Osteoblast (primary cell): ENCODE measurements around the gene CNPY1. TPM values are rescaled to one million over a fixed set of nuclear protein-coding genes. Genes with fewer than 3 reads are reported as not detected.

Experiments
- DNase-seq: peaks from one replicate; pipeline ENCODE4 v3.0.0; 2011; ENCODE audit warnings: low spot score, mixed read lengths; ENCODE audit not compliant: insufficient read length; ENCODE audit errors: missing footprints
- H2AFZ ChIP-seq: 2 replicates; pipeline ENCODE4 v1.6.0; 2011; ENCODE audit warnings: mild to moderate bottlenecking, low read length
- H3K27ac ChIP-seq: 2 replicates; pipeline ENCODE4 v1.5.1; 2011; ENCODE audit warnings: mild to moderate bottlenecking, low read depth, low read length, moderate library complexity
- H3K27me3 ChIP-seq: 2 replicates; pipeline ENCODE4 v1.6.0; 2012; ENCODE audit warnings: mild to moderate bottlenecking, control low read depth, inconsistent platforms, low read length, moderate library complexity; ENCODE audit not compliant: insufficient read depth
- H3K36me3 ChIP-seq: 2 replicates; pipeline ENCODE4 v1.5.1; 2011; ENCODE audit warnings: mild to moderate bottlenecking, low read length, control low read depth, moderate library complexity; ENCODE audit not compliant: insufficient read depth
- H3K4me1 ChIP-seq: 2 replicates; pipeline ENCODE4 v1.5.1; 2011; ENCODE audit warnings: mild to moderate bottlenecking, low read length, control low read depth, moderate library complexity; ENCODE audit not compliant: insufficient read depth
- H3K4me2 ChIP-seq: 2 replicates; pipeline ENCODE4 v1.6.0; 2011; ENCODE audit warnings: mild to moderate bottlenecking, low read length; ENCODE audit not compliant: insufficient read depth
- H3K4me3 ChIP-seq: fragments of 200-600 bp; sonication (generic); 3 replicates; pipeline ENCODE4 v1.5.1; 2012; ENCODE audit warnings: mild to moderate bottlenecking, low read length, inconsistent platforms; ENCODE audit not compliant: insufficient read depth
- H3K79me2 ChIP-seq: 2 replicates; pipeline ENCODE4 v1.6.0; 2012; ENCODE audit warnings: mild to moderate bottlenecking, low read length, control low read depth, inconsistent platforms; ENCODE audit not compliant: insufficient read depth
- H3K9me3 ChIP-seq: 2 replicates; pipeline ENCODE4 v1.5.1; 2011; ENCODE audit warnings: low read depth, low read length, control low read depth
- H4K20me1 ChIP-seq: 2 replicates; pipeline ENCODE4 v1.6.0; 2012; ENCODE audit warnings: mild to moderate bottlenecking, low read length, control low read depth; ENCODE audit not compliant: insufficient read depth
- CTCF ChIP-seq: IDR thresholded peaks from 2 replicates; pipeline ENCODE4 v1.5.1; 2011; ENCODE audit warnings: mild to moderate bottlenecking, low read depth, low read length, moderate library complexity; ENCODE audit errors: extremely low read depth
- total RNA-seq: library from RNA; depleted of rRNA; stranded (reverse); fragments of >200 nt; gene quantifications from 2 replicates; pipeline ENCODE4 v1.2.3, GENCODE V29; 2012

Gene CNPY1
- total RNA-seq, 1 donor: not detected

GRCh38 chr7:155558961-155559360, 12.6 kb upstream of the CNPY1 start:
- H3K27ac ChIP-seq: no peak overlapping the region
- no peak for DNase-seq
- H4K20me1 ChIP-seq: no peaks in the 10 kb centered on the region
- no peaks in the 10 kb centered on the region for H3K36me3 ChIP-seq
- H3K4me1 ChIP-seq: no peaks in the 10 kb centered on the region
- no peaks in the 10 kb centered on the region for H3K9me3 ChIP-seq
- TF ChIP-seq CTCF: no peak
- H2AFZ ChIP-seq: no peak overlapping the region
- no peaks in the 10 kb centered on the region for H3K79me2 ChIP-seq
- H3K27me3 ChIP-seq: no peaks in the 10 kb centered on the region
- no peak overlapping the region for H3K4me3 ChIP-seq
- no peak overlapping the region for H3K4me2 ChIP-seq

- DNase-seq: no peak
- Histone ChIP-seq H2AFZ (no peak overlapping the region), H3K9me3 (no peaks in the 10 kb centered on the region), H3K4me1 (no peaks in the 10 kb centered on the region), H3K4me2 (no peak overlapping the region), H3K4me3 (no peak overlapping the region), H3K27me3 (no peaks in the 10 kb centered on the region), H3K79me2 (no peaks in the 10 kb centered on the region), H3K36me3 (no peaks in the 10 kb centered on the region), H4K20me1 (no peaks in the 10 kb centered on the region), H3K27ac (no peak overlapping the region)
- TF ChIP-seq CTCF: no peak
Observed at GRCh38 chr7:155558351-155558750, 12.0 kb upstream of the CNPY1 start.

GRCh38 chr7:155557778-155558177, 11.4 kb upstream of the CNPY1 start:
- Histone ChIP-seq H3K27me3 (no peaks in the 10 kb centered on the region), H3K9me3 (no peaks in the 10 kb centered on the region), H3K79me2 (no peaks in the 10 kb centered on the region), H4K20me1 (no peaks in the 10 kb centered on the region), H2AFZ (no peak overlapping the region), H3K4me2 (no peak overlapping the region), H3K36me3 (no peaks in the 10 kb centered on the region), H3K4me3 (no peak overlapping the region), H3K27ac (no peak overlapping the region), H3K4me1 (no peaks in the 10 kb centered on the region)
- DNase-seq: no peak
- no peak for TF ChIP-seq CTCF

- Histone ChIP-seq H3K4me1 (no peaks in the 10 kb centered on the region), H3K9me3 (no peaks in the 10 kb centered on the region), H3K79me2 (no peaks in the 10 kb centered on the region), H2AFZ (no peak overlapping the region), H3K4me3 (no peak overlapping the region), H3K27me3 (no peaks in the 10 kb centered on the region), H3K27ac (no peak overlapping the region), H4K20me1 (no peaks in the 10 kb centered on the region), H3K4me2 (no peak overlapping the region), H3K36me3 (no peaks in the 10 kb centered on the region)
- no peak for TF ChIP-seq CTCF
- no peak for DNase-seq
Observed at GRCh38 chr7:155556763-155557162, 10.4 kb upstream of the CNPY1 start.
